ENCODE measurements around the gene XPR1. TPM values are rescaled to one million over a fixed set of nuclear protein-coding genes. Genes with fewer than 3 reads are reported as not detected.

The XPR1 gene
- total RNA-seq, 1 donor from 2014 or later, result 71.8 TPM

GRCh38 chr1:180612632-180613031, 19.2 kb upstream of the XPR1 start:
- H3K4me3 Mint-ChIP-seq (ENCODE audit: unreplicated experiment), result no peak overlapping the region
- no peak overlapping the region for H3K27ac Mint-ChIP-seq (ENCODE audit: unreplicated experiment)
- no peaks in the 10 kb centered on the region for H3K27me3 Mint-ChIP-seq (ENCODE audit: unreplicated experiment)
- H3K4me1 Mint-ChIP-seq (ENCODE audit: unreplicated experiment), result peaks cover 6% of the 10 kb centered on the region
- H3K36me3 Mint-ChIP-seq (ENCODE audit: low read depth, unreplicated experiment), result no peaks in the 10 kb centered on the region
- DNase-seq (ENCODE audit: low spot score), result no peak
- no peak for TF ChIP-seq CTCF (IDR thresholded peaks at IDR 0.05; ENCODE audit: unreplicated experiment)
- no peaks in the 10 kb centered on the region for H3K9me3 Mint-ChIP-seq (ENCODE audit: unreplicated experiment)

- H3K27ac Mint-ChIP-seq (ENCODE audit: unreplicated experiment), result no peak overlapping the region
- H3K36me3 Mint-ChIP-seq (ENCODE audit: low read depth, unreplicated experiment), result no peaks in the 10 kb centered on the region
- no peaks in the 10 kb centered on the region for H3K9me3 Mint-ChIP-seq (ENCODE audit: unreplicated experiment)
- no peak for DNase-seq (ENCODE audit: low spot score)
- TF ChIP-seq CTCF (IDR thresholded peaks at IDR 0.05; ENCODE audit: unreplicated experiment), result no peak
- peaks cover 8% of the 10 kb centered on the region for H3K4me1 Mint-ChIP-seq (ENCODE audit: unreplicated experiment)
- no peaks in the 10 kb centered on the region for H3K27me3 Mint-ChIP-seq (ENCODE audit: unreplicated experiment)
- H3K4me3 Mint-ChIP-seq (ENCODE audit: unreplicated experiment), result no peak overlapping the region
Observed at GRCh38 chr1:180614730-180615129, 17.1 kb upstream of the XPR1 start.

- Mint-ChIP-seq H3K4me1 (ENCODE audit: unreplicated experiment) (peaks cover 8% of the 10 kb centered on the region), H3K4me3 (ENCODE audit: unreplicated experiment) (no peak overlapping the region), H3K27ac (ENCODE audit: unreplicated experiment) (no peak overlapping the region), H3K27me3 (ENCODE audit: unreplicated experiment) (no peaks in the 10 kb centered on the region), H3K36me3 (ENCODE audit: low read depth, unreplicated experiment) (no peaks in the 10 kb centered on the region), H3K9me3 (ENCODE audit: unreplicated experiment) (no peaks in the 10 kb centered on the region)
- TF ChIP-seq CTCF (IDR thresholded peaks at IDR 0.05; ENCODE audit: unreplicated experiment), result no peak
- DNase-seq (ENCODE audit: low spot score), result no peak
Observed at GRCh38 chr1:180615493-180616290, 16.1 kb upstream of the XPR1 start.

GRCh38 chr1:180616439-180616838, 15.4 kb upstream of the XPR1 start:
- no peaks in the 10 kb centered on the region for H3K9me3 Mint-ChIP-seq (ENCODE audit: unreplicated experiment)
- H3K27ac Mint-ChIP-seq (ENCODE audit: unreplicated experiment), result no peak overlapping the region
- no peak for TF ChIP-seq CTCF (IDR thresholded peaks at IDR 0.05; ENCODE audit: unreplicated experiment)
- DNase-seq (ENCODE audit: low spot score), result no peak
- peaks cover 4% of the 10 kb centered on the region for H3K4me1 Mint-ChIP-seq (ENCODE audit: unreplicated experiment)
- H3K27me3 Mint-ChIP-seq (ENCODE audit: unreplicated experiment), result no peaks in the 10 kb centered on the region
- no peaks in the 10 kb centered on the region for H3K36me3 Mint-ChIP-seq (ENCODE audit: low read depth, unreplicated experiment)
- H3K4me3 Mint-ChIP-seq (ENCODE audit: unreplicated experiment), result no peak overlapping the region

- no peak overlapping the region for H3K4me3 Mint-ChIP-seq (ENCODE audit: unreplicated experiment)
- DNase-seq (ENCODE audit: low spot score), result peak; percentile 24
- H3K36me3 Mint-ChIP-seq (ENCODE audit: low read depth, unreplicated experiment), result no peaks in the 10 kb centered on the region
- no peaks in the 10 kb centered on the region for H3K27me3 Mint-ChIP-seq (ENCODE audit: unreplicated experiment)
- H3K27ac Mint-ChIP-seq (ENCODE audit: unreplicated experiment), result no peak overlapping the region
- peaks cover 7% of the 10 kb centered on the region for H3K4me1 Mint-ChIP-seq (ENCODE audit: unreplicated experiment)
- no peaks in the 10 kb centered on the region for H3K9me3 Mint-ChIP-seq (ENCODE audit: unreplicated experiment)
- no peak for TF ChIP-seq CTCF (IDR thresholded peaks at IDR 0.05; ENCODE audit: unreplicated experiment)
Observed at GRCh38 chr1:180617774-180618395, 13.9 kb upstream of the XPR1 start.

All from endothelial cell (in vitro differentiated cells).